GM23338 (cell line): ENCODE data around the gene DDX53.

Experiments
- CREB1 ChIP-seq: fragments of 250-450 bp; sonication (Bioruptor Pico); IDR thresholded peaks from 2 replicates; pipeline ENCODE4 v1.5.0; 2020; ENCODE audit warnings: low read depth, mild to moderate bottlenecking, moderate library complexity
- EZH2 ChIP-seq: fragments of 200-600 bp; sonication (generic); IDR thresholded peaks from one replicate; pipeline ENCODE4 v1.8.0; 2017; ENCODE audit warnings: antibody characterized with exemption, mild to moderate bottlenecking, low read depth; ENCODE audit not compliant: unreplicated experiment
- EZH2phosphoT487 ChIP-seq: fragments of 200-600 bp; sonication (generic); IDR thresholded peaks from one replicate; pipeline ENCODE4 v1.8.1; 2018; ENCODE audit warnings: antibody characterized with exemption; ENCODE audit not compliant: unreplicated experiment
- JUNB ChIP-seq: IDR thresholded peaks from one replicate; pipeline ENCODE4 v1.6.1; 2016; ENCODE audit warnings: antibody characterized with exemption; ENCODE audit not compliant: unreplicated experiment
- NANOG ChIP-seq: IDR thresholded peaks from 2 replicates; pipeline ENCODE4 v1.6.1; 2016; ENCODE audit warnings: antibody characterized with exemption, borderline replicate concordance
- POLR2AphosphoS5 ChIP-seq: IDR thresholded peaks from 2 replicates; pipeline ENCODE4 v1.6.1; 2016; ENCODE audit warnings: antibody characterized with exemption, low read depth
- STAT1 ChIP-seq: IDR thresholded peaks from one replicate; pipeline ENCODE4 v1.6.1; 2016; ENCODE audit warnings: antibody characterized with exemption; ENCODE audit not compliant: unreplicated experiment
- ZNF114 ChIP-seq: fragments of 250-450 bp; sonication (Bioruptor Pico); IDR thresholded peaks from 2 replicates; pipeline ENCODE4 v1.5.0; 2020; ENCODE audit warnings: mild to moderate bottlenecking, moderate library complexity
- ZNF331 ChIP-seq: fragments of 250-450 bp; sonication (Bioruptor Pico); IDR thresholded peaks from 2 replicates; pipeline ENCODE4 v1.5.0; 2020; ENCODE audit warnings: low read depth, mild to moderate bottlenecking, moderate library complexity
- TF ChIP-seq, protein P1 (sequence below), 2 experiments: fragments of 200-600 bp in 1 of 2; sonication (generic) in 1 of 2; conservative IDR thresholded peaks; 2 replicates each; pipeline versions ENCODE4 v1.5.1 to v1.6.1; 2016 to 2017; ENCODE audit warnings: antibody characterized with exemption in 2 of 2, low read depth in 2 of 2, mild to moderate bottlenecking in 2 of 2, moderate library complexity in 1 of 2
- TF ChIP-seq, protein P2 (sequence below): IDR thresholded peaks from one replicate; pipeline ENCODE4 v1.6.1; 2018; ENCODE audit warnings: antibody characterized with exemption; ENCODE audit not compliant: unreplicated experiment
- TF ChIP-seq, protein P3 (sequence below): IDR thresholded peaks from 2 replicates; pipeline ENCODE4 v1.6.1; 2016; ENCODE audit warnings: antibody characterized with exemption
- TF ChIP-seq, protein P4 (sequence below): fragments of 250-450 bp; sonication (Bioruptor Pico); IDR thresholded peaks from 2 replicates; pipeline ENCODE4 v1.5.0; 2020; ENCODE audit warnings: mild to moderate bottlenecking, moderate library complexity

DNA sequence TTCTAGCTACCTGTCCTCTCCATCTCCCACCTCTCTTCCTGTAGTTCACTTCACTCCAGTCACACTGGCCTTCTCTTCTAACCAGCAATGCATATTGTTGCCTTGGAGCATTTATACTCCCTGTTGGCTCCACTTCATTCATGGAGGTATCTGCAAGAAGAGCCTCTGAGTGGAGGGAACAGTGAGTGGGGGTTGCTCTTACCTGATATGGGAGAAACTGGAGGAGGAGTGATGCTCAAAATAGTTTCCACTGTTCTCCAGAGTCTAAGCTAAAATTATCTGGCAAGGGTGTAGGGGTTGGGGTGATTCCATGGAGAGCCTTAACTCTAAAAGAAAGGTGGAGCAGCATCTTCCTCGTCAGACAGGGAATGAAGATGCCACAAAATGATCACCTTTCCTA lies 28.9 kb upstream of the DDX53 start:
- no peak for TF ChIP-seq EZH2
- no peak for TF ChIP-seq POLR2AphosphoS5
- TF ChIP-seq, protein P1, sequence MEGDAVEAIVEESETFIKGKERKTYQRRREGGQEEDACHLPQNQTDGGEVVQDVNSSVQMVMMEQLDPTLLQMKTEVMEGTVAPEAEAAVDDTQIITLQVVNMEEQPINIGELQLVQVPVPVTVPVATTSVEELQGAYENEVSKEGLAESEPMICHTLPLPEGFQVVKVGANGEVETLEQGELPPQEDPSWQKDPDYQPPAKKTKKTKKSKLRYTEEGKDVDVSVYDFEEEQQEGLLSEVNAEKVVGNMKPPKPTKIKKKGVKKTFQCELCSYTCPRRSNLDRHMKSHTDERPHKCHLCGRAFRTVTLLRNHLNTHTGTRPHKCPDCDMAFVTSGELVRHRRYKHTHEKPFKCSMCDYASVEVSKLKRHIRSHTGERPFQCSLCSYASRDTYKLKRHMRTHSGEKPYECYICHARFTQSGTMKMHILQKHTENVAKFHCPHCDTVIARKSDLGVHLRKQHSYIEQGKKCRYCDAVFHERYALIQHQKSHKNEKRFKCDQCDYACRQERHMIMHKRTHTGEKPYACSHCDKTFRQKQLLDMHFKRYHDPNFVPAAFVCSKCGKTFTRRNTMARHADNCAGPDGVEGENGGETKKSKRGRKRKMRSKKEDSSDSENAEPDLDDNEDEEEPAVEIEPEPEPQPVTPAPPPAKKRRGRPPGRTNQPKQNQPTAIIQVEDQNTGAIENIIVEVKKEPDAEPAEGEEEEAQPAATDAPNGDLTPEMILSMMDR (conservative IDR thresholded peaks at IDR 0.05; ENCODE audit: low read depth in 2 of 2), result no peak
- TF ChIP-seq, protein P2, sequence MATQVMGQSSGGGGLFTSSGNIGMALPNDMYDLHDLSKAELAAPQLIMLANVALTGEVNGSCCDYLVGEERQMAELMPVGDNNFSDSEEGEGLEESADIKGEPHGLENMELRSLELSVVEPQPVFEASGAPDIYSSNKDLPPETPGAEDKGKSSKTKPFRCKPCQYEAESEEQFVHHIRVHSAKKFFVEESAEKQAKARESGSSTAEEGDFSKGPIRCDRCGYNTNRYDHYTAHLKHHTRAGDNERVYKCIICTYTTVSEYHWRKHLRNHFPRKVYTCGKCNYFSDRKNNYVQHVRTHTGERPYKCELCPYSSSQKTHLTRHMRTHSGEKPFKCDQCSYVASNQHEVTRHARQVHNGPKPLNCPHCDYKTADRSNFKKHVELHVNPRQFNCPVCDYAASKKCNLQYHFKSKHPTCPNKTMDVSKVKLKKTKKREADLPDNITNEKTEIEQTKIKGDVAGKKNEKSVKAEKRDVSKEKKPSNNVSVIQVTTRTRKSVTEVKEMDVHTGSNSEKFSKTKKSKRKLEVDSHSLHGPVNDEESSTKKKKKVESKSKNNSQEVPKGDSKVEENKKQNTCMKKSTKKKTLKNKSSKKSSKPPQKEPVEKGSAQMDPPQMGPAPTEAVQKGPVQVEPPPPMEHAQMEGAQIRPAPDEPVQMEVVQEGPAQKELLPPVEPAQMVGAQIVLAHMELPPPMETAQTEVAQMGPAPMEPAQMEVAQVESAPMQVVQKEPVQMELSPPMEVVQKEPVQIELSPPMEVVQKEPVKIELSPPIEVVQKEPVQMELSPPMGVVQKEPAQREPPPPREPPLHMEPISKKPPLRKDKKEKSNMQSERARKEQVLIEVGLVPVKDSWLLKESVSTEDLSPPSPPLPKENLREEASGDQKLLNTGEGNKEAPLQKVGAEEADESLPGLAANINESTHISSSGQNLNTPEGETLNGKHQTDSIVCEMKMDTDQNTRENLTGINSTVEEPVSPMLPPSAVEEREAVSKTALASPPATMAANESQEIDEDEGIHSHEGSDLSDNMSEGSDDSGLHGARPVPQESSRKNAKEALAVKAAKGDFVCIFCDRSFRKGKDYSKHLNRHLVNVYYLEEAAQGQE, result no peak
- TF ChIP-seq EZH2phosphoT487, result no peak
- TF ChIP-seq ZNF114, result no peak
- TF ChIP-seq, protein P3, sequence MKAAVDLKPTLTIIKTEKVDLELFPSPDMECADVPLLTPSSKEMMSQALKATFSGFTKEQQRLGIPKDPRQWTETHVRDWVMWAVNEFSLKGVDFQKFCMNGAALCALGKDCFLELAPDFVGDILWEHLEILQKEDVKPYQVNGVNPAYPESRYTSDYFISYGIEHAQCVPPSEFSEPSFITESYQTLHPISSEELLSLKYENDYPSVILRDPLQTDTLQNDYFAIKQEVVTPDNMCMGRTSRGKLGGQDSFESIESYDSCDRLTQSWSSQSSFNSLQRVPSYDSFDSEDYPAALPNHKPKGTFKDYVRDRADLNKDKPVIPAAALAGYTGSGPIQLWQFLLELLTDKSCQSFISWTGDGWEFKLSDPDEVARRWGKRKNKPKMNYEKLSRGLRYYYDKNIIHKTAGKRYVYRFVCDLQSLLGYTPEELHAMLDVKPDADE, result no peak
- no peak for TF ChIP-seq ZNF331 (CRISPR knock-in tag)
- no peak for TF ChIP-seq STAT1
- TF ChIP-seq CREB1 (CRISPR knock-in tag), result no peak
- TF ChIP-seq JUNB, result no peak
- TF ChIP-seq NANOG, result no peak
- TF ChIP-seq, protein P4, sequence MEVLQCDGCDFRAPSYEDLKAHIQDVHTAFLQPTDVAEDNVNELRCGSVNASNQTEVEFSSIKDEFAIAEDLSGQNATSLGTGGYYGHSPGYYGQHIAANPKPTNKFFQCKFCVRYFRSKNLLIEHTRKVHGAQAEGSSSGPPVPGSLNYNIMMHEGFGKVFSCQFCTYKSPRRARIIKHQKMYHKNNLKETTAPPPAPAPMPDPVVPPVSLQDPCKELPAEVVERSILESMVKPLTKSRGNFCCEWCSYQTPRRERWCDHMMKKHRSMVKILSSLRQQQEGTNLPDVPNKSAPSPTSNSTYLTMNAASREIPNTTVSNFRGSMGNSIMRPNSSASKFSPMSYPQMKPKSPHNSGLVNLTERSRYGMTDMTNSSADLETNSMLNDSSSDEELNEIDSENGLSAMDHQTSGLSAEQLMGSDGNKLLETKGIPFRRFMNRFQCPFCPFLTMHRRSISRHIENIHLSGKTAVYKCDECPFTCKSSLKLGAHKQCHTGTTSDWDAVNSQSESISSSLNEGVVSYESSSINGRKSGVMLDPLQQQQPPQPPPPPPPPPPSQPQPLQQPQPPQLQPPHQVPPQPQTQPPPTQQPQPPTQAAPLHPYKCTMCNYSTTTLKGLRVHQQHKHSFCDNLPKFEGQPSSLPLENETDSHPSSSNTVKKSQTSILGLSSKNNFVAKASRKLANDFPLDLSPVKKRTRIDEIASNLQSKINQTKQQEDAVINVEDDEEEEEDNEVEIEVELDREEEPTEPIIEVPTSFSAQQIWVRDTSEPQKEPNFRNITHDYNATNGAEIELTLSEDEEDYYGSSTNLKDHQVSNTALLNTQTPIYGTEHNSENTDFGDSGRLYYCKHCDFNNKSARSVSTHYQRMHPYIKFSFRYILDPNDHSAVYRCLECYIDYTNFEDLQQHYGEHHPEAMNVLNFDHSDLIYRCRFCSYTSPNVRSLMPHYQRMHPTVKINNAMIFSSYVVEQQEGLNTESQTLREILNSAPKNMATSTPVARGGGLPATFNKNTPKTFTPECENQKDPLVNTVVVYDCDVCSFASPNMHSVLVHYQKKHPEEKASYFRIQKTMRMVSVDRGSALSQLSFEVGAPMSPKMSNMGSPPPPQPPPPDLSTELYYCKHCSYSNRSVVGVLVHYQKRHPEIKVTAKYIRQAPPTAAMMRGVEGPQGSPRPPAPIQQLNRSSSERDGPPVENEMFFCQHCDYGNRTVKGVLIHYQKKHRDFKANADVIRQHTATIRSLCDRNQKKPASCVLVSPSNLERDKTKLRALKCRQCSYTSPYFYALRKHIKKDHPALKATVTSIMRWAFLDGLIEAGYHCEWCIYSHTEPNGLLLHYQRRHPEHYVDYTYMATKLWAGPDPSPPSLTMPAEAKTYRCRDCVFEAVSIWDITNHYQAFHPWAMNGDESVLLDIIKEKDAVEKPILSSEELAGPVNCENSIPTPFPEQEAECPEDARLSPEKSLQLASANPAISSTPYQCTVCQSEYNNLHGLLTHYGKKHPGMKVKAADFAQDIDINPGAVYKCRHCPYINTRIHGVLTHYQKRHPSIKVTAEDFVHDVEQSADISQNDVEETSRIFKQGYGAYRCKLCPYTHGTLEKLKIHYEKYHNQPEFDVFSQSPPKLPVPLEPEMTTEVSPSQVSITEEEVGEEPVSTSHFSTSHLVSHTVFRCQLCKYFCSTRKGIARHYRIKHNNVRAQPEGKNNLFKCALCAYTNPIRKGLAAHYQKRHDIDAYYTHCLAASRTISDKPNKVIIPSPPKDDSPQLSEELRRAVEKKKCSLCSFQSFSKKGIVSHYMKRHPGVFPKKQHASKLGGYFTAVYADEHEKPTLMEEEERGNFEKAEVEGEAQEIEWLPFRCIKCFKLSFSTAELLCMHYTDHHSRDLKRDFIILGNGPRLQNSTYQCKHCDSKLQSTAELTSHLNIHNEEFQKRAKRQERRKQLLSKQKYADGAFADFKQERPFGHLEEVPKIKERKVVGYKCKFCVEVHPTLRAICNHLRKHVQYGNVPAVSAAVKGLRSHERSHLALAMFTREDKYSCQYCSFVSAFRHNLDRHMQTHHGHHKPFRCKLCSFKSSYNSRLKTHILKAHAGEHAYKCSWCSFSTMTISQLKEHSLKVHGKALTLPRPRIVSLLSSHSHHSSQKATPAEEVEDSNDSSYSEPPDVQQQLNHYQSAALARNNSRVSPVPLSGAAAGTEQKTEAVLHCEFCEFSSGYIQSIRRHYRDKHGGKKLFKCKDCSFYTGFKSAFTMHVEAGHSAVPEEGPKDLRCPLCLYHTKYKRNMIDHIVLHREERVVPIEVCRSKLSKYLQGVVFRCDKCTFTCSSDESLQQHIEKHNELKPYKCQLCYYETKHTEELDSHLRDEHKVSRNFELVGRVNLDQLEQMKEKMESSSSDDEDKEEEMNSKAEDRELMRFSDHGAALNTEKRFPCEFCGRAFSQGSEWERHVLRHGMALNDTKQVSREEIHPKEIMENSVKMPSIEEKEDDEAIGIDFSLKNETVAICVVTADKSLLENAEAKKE, result no peak
